Measurements from ENCODE around the gene PSMB9. TPM values are rescaled to one million over a fixed set of nuclear protein-coding genes. Genes with fewer than 3 reads are reported as not detected.

PSMB9 gene
- total RNA-seq, 3 donors from 2014 or later (not counting 1 experiment from before 2014, with no cell fraction given) = 112 to 190 (median 182) TPM

Other genes starting within 250 kb of the PSMB9 start
- gene HLA-DQA1, start 216.8 kb upstream of the PSMB9 start, total RNA-seq = 10 to 100 TPM in 2 of 3 donors, 1 to 10 TPM in 1; 7.0 to 46.7 (median 39.9) TPM
- gene HLA-DQB1, start 187.5 kb upstream of the PSMB9 start, total RNA-seq = 10 to 100 TPM; 24.8 to 97.3 (median 25.5) TPM
- 10 to 100 TPM in 1 of 3 donors, 1 to 10 TPM in 1, not detected in 1; 1.4 to 15.2 TPM for gene HLA-DQA2, start 112.8 kb upstream of the PSMB9 start, total RNA-seq
- 1 to 10 TPM in 1 of 3 donors, not detected in 2; 8.2 TPM for gene HLA-DQB2, start 90.7 kb upstream of the PSMB9 start, total RNA-seq
- 10 to 100 TPM in 2 of 3 donors, 1 to 10 TPM in 1; 4.2 to 13.7 (median 10.4) TPM for gene HLA-DOB, start 37.2 kb upstream of the PSMB9 start, total RNA-seq
- 100 to 1,000 TPM; 162 to 221 (median 209) TPM for gene TAP2, start 15.5 kb upstream of the PSMB9 start, total RNA-seq
- gene PSMB8, start 10.1 kb upstream of the PSMB9 start, total RNA-seq = 100 to 1,000 TPM; 160 to 170 (median 161) TPM
- gene TAP1, start 488 bp upstream of the PSMB9 start, total RNA-seq = 100 to 1,000 TPM; 134 to 193 (median 179) TPM
- 10 to 100 TPM; 19.5 to 28.1 (median 23.0) TPM for gene HLA-DMB, start 86.8 kb downstream of the PSMB9 start, total RNA-seq
- 10 to 100 TPM; 39.2 to 57.5 (median 48.1) TPM for gene HLA-DMA, start 98.9 kb downstream of the PSMB9 start, total RNA-seq
- 100 to 1,000 TPM; 653 to 886 (median 714) TPM for gene BRD2, start 114.4 kb downstream of the PSMB9 start, total RNA-seq
- 1 to 10 TPM; 1.2 to 4.3 (median 3.6) TPM for gene HLA-DOA, start 155.4 kb downstream of the PSMB9 start, total RNA-seq
- 100 to 1,000 TPM in 1 of 3 donors, 10 to 100 TPM in 2; 43.1 to 135 (median 73.5) TPM for gene HLA-DPA1, start 219.5 kb downstream of the PSMB9 start, total RNA-seq
- gene HLA-DPB1, start 221.8 kb downstream of the PSMB9 start, total RNA-seq = 100 to 1,000 TPM in 1 of 3 donors, 10 to 100 TPM in 2; 55.2 to 131 (median 77.1) TPM

Measured in natural killer cell (primary cell).